B cell (primary cell): ENCODE results near the gene CATSPERZ. TPM values are rescaled to one million over a fixed set of nuclear protein-coding genes. Genes with fewer than 3 reads are reported as not detected.

Experiments used
- ATAC-seq: fragments of 200-7000 bp; cut with Tn5 transposase; one replicate; pipeline ENCODE4 v1.10.0; 2021; ENCODE audit warnings: low read depth, mild to moderate bottlenecking, moderate number of reproducible peaks, moderate library complexity
- CTCF ChIA-PET: fragments of 350-600 bp; sonication (Branson Sonifier 250); formaldehyde crosslinking; loops from one replicate; lab custom pipeline; 2021; ENCODE audit warnings: antibody characterized with exemption, inconsistent platforms; lab: Charles Lee
- POLR2A ChIA-PET: fragments of 350-600 bp; sonication (Branson Sonifier 250); formaldehyde crosslinking; loops from one replicate; lab custom pipeline; 2021; ENCODE audit warnings: antibody characterized with exemption; lab: Charles Lee
- DNase-seq: peaks from one replicate; pipeline ENCODE4 v3.0.0; 2013
- H2AFZ ChIP-seq: 2 replicates; pipeline ENCODE4 v1.6.1; 2012; ENCODE audit warnings: mild to moderate bottlenecking, low read depth, low read length; ENCODE audit not compliant: insufficient read depth, poor library complexity, severe bottlenecking
- H3K27ac ChIP-seq, 2 donors: 1 replicate in 1 of 2; 2 replicates in 1 of 2; pipeline ENCODE4 v1.5.1; 2012 to 2013; ENCODE audit warnings: low read length in 2 of 2, mild to moderate bottlenecking in 2 of 2, moderate library complexity in 1 of 2
- H3K27me3 ChIP-seq, 4 experiments: fragments of 200-600 bp in 1 of 4; sonication (generic) in 1 of 4; replicated peaks in 1 of 4; 1 replicate in 2 of 4; 2 replicates in 2 of 4; pipeline versions ENCODE4 v1.6.1 to v1.7.0; 2013 to 2016; ENCODE audit warnings: low read length in 3 of 4, mild to moderate bottlenecking in 2 of 4, mixed read lengths in 1 of 4, moderate library complexity in 1 of 4; ENCODE audit not compliant: insufficient read depth in 4 of 4, control insufficient read depth in 3 of 4; ENCODE audit errors: control extremely low read depth in 1 of 4
- H3K36me3 ChIP-seq, 2 experiments: replicated peaks in 1 of 2; 1 replicate in 1 of 2; 2 replicates in 1 of 2; pipeline versions ENCODE4 v1.6.1 to v1.7.1; 2013; ENCODE audit warnings: low read length in 1 of 2; ENCODE audit not compliant: insufficient read depth in 2 of 2, control insufficient read depth in 1 of 2; ENCODE audit errors: control extremely low read depth in 1 of 2, extremely low read depth in 1 of 2
- H3K4me1 ChIP-seq, 2 donors: fragments of 200-600 bp in 1 of 2; sonication (generic) in 1 of 2; 1 replicate in 1 of 2; 2 replicates in 1 of 2; pipeline versions ENCODE4 v1.5.1 to v1.6.1; 2013 to 2017; ENCODE audit warnings: low read length in 2 of 2; ENCODE audit not compliant: control insufficient read depth in 2 of 2, insufficient read depth in 2 of 2
- H3K4me2 ChIP-seq: replicated peaks from 2 replicates; pipeline ENCODE3; 2012; ENCODE audit warnings: mild to moderate bottlenecking, low read depth, low read length; ENCODE audit not compliant: poor library complexity, severe bottlenecking
- H3K4me3 ChIP-seq, 5 experiments: fragments of 200-600 bp in 1 of 5; sonication (generic) in 1 of 5; 1 replicate in 3 of 5; 2 replicates in 2 of 5; pipeline versions ENCODE4 v1.5.1 to v1.7.0; 2011 to 2016; ENCODE audit warnings: low read length in 4 of 5, mild to moderate bottlenecking in 4 of 5, low read depth in 2 of 5, control low read depth in 1 of 5, moderate library complexity in 1 of 5; ENCODE audit not compliant: insufficient read depth in 1 of 5; ENCODE audit errors: control extremely low read depth in 1 of 5, extremely low read depth in 1 of 5
- H3K79me2 ChIP-seq: fragments of 200-600 bp; sonication (generic); one replicate; pipeline ENCODE4 v1.6.0; 2016; ENCODE audit warnings: low read length; ENCODE audit not compliant: control insufficient read depth, insufficient read depth
- H3K9ac ChIP-seq: fragments of 200-600 bp; sonication (generic); 2 replicates; pipeline ENCODE4 v1.6.1; 2017; ENCODE audit warnings: mild to moderate bottlenecking, low read length, moderate library complexity
- H3K9me3 ChIP-seq, 3 donors: one replicate each; pipeline versions ENCODE4 v1.6.1 to v1.7.1; 2013; ENCODE audit warnings: low read length in 2 of 3; ENCODE audit not compliant: control insufficient read depth in 2 of 3, insufficient read depth in 1 of 3; ENCODE audit errors: control extremely low read depth in 1 of 3
- H4K20me1 ChIP-seq: 2 replicates; pipeline ENCODE4 v1.6.0; 2012; ENCODE audit warnings: mild to moderate bottlenecking, low read length; ENCODE audit not compliant: insufficient read depth, control insufficient read depth, poor library complexity, severe bottlenecking
- H3K27ac Mint-ChIP-seq: one replicate; pipeline ENCODE4 v1.8.0; 2021; ENCODE audit warnings: mixed read lengths
- H3K27me3 Mint-ChIP-seq: one replicate; pipeline ENCODE4 v1.8.0; 2021; ENCODE audit warnings: mixed read lengths
- H3K4me1 Mint-ChIP-seq: one replicate; pipeline ENCODE4 v1.8.0; 2021; ENCODE audit warnings: mixed read lengths
- H3K4me3 Mint-ChIP-seq: one replicate; pipeline ENCODE4 v1.8.0; 2021; ENCODE audit warnings: mixed read lengths
- H3K9me3 Mint-ChIP-seq: one replicate; pipeline ENCODE4 v1.8.0; 2022; ENCODE audit warnings: mixed read lengths; ENCODE audit not compliant: insufficient read depth
- EZH2 ChIP-seq: IDR thresholded peaks from 2 replicates; pipeline ENCODE4 v1.6.1; 2012; ENCODE audit warnings: borderline replicate concordance, low read depth, mild to moderate bottlenecking, moderate library complexity, low read length; ENCODE audit not compliant: insufficient read depth, poor library complexity, severe bottlenecking
- WGBS: methylation state at CpG from one replicate; pipeline ENCODE4 v1.1.5; 2013; ENCODE audit warnings: missing lambda C conversion rate; ENCODE audit not compliant: insufficient coverage; 5-methylcytosine and 5-hydroxymethylcytosine counted together
- intact Hi-C: fragments of 100-400 bp; cut with micrococcal nuclease; formaldehyde crosslinking; loops from one replicate; pipeline ENCODE4 v1.10.0; 2022
- polyA plus RNA-seq: library from polyadenylated mRNA; depleted of rRNA; stranded (reverse); fragments of >200 nt; gene quantifications from 2 replicates; pipeline ENCODE4 v1.2.3, GENCODE V29; 2012
- total RNA-seq, 2 donors: library from RNA; stranded (reverse); fragments of 120-200 nt in 1 of 2; gene quantifications; 1 replicate in 1 of 2; 2 replicates in 1 of 2; pipeline versions ENCODE4 v1.2.3 to v1.2.4, GENCODE V29; 2013 to 2022
- TF ChIP-seq, protein P1 (sequence below): fragments of 200-600 bp; IDR thresholded peaks from one replicate; pipeline ENCODE4 v1.8.0; 2022; ENCODE audit warnings: antibody characterized with exemption, mild to moderate bottlenecking

Gene CATSPERZ
- total and polyA plus RNA-seq, 2 donors (not counting 1 experiment from before 2014, with no cell fraction given), result 0.39 TPM; not detected in 1

DNA sequence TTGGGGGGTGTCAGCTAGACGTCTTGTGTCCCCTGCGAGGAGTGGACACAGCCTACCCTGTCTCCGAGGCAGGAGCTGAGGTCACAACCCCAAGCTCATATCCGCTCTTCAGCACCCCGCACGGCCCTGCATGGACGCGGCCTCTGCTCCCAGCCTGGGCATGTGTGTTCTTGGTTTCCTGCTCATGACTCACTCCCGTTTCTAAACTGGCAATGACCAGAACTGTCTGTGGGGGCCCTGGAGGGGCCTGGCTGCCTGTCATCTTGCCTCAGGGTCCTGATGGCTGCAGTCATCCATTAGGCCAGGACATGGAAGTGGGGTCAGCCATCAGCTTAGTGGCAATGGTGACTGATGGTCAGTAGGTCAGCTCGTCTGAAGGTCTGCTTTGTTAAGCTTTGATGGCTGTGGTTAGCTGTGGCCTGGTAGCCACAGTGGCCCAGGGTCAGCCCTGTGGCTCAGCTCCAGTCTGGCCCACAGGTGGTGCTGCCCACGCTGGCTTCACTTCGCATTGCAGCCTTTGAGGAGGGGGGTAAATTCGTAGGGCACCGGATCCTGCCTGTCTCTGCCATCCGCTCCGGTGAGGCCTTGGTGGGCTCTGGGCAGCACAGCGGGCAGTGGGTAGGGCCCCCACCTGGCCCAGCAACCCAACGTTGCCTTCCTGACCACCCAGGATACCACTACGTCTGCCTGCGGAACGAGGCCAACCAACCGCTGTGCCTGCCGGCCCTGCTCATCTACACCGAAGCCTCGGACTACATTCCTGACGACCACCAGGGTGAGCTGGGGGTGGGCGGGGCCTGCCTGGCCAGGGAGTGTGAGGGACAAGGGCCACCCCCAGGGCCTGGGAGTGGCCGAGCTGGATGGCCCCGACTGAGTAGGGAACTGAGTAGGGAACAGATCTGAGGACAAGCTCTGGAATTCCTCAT, 36.9 kb upstream of the CATSPERZ start:
- Mint-ChIP-seq H3K9me3 (no peaks in the 10 kb centered on the region), H3K4me3 (no peak overlapping the region), H3K27ac (no peak overlapping the region), H3K4me1 (no peaks in the 10 kb centered on the region), H3K27me3 (no peaks in the 10 kb centered on the region)
- Histone ChIP-seq H3K4me1 (peaks cover 2 to 5% of the 10 kb centered on the region in 2 donors), H3K9me3 (no peaks in the 10 kb centered on the region), H3K27me3 (no peaks in the 10 kb centered on the region), H3K27ac (no peak overlapping the region), H2AFZ (no peak overlapping the region), H3K79me2 (no peaks in the 10 kb centered on the region), H3K36me3 (no peaks in the 10 kb centered on the region), H3K4me2 (no peak overlapping the region), H4K20me1 (no peaks in the 10 kb centered on the region), H3K4me3 (no peak overlapping the region), H3K9ac (no peak overlapping the region)
- intact Hi-C loops, result no loop called here
- DNase-seq, result no peak
- no peak for ATAC-seq
- ChIA-PET POLR2A (interaction anchor here (0.6 kb wide), 1 partner anchor 1457 kb away, joined by 4 read pairs; no protein-coding TSS in a partner anchor), CTCF (interaction anchor here (1.2 to 1.4 kb wide), 2 partner anchors 57 to 59 kb away, joined by 3 to 4 read pairs; partner anchors contain the start of gene FERMT3)
- 93% methylated on average over 27 of the region's 29 CpGs for WGBS
- TF ChIP-seq EZH2, result no peak
- TF ChIP-seq, protein P1, sequence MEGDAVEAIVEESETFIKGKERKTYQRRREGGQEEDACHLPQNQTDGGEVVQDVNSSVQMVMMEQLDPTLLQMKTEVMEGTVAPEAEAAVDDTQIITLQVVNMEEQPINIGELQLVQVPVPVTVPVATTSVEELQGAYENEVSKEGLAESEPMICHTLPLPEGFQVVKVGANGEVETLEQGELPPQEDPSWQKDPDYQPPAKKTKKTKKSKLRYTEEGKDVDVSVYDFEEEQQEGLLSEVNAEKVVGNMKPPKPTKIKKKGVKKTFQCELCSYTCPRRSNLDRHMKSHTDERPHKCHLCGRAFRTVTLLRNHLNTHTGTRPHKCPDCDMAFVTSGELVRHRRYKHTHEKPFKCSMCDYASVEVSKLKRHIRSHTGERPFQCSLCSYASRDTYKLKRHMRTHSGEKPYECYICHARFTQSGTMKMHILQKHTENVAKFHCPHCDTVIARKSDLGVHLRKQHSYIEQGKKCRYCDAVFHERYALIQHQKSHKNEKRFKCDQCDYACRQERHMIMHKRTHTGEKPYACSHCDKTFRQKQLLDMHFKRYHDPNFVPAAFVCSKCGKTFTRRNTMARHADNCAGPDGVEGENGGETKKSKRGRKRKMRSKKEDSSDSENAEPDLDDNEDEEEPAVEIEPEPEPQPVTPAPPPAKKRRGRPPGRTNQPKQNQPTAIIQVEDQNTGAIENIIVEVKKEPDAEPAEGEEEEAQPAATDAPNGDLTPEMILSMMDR, result no peak

DNA sequence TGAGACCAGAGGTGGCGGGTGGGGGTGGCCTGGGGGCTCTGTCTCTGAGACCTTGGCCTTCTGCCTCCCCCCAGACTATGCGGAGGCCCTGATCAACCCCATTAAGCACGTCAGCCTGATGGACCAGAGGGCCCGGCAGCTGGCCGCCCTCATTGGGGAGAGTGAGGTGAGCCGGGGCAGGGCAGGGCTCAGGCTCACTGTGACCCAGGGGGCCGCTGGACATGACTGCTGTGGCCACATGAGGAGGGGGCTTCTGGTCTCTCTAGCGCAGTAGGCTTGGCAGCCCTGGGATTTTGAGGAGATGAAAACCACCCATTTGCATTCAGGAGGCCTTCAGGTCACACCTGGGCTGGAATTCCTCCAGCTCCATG, 36.2 kb upstream of the CATSPERZ start:
- Histone ChIP-seq H3K4me2 (no peak overlapping the region), H3K4me3 (no peak overlapping the region), H3K27me3 (no peaks in the 10 kb centered on the region), H3K4me1 (peaks cover 9 to 11% of the 10 kb centered on the region in 2 donors), H3K9me3 (no peaks in the 10 kb centered on the region), H3K79me2 (no peaks in the 10 kb centered on the region), H2AFZ (no peak overlapping the region), H3K36me3 (no peaks in the 10 kb centered on the region), H3K27ac (no peak overlapping the region), H4K20me1 (no peaks in the 10 kb centered on the region), H3K9ac (no peak overlapping the region)
- TF ChIP-seq, protein P1, result no peak
- no peak for TF ChIP-seq EZH2
- no peak for ATAC-seq
- ChIA-PET POLR2A (interaction anchor here (0.6 kb wide), 1 partner anchor 1458 kb away, joined by 4 read pairs; no protein-coding TSS in a partner anchor), CTCF (interaction anchor here (0.9 to 1.4 kb wide), 3 partner anchors 40 to 60 kb away, joined by 3 to 4 read pairs (median 3); partner anchors contain the start of gene FERMT3)
- Mint-ChIP-seq H3K4me3 (no peak overlapping the region), H3K27me3 (no peaks in the 10 kb centered on the region), H3K4me1 (peaks cover 3% of the 10 kb centered on the region), H3K27ac (no peak overlapping the region), H3K9me3 (no peaks in the 10 kb centered on the region)
- intact Hi-C loops, result no loop called here
- WGBS, result 99% methylated on average over 6 of the region's 8 CpGs
- no peak for DNase-seq
